Activated CD8-positive, alpha-beta T cell treated with anti-CD3 and anti-CD28 coated beads, Interleukin-2, amount 10 ng/mL, durations not matched to agents 7 days and 5 days (primary cell): ENCODE results near the gene OLFML2B. TPM values are rescaled to one million over a fixed set of nuclear protein-coding genes. Genes with fewer than 3 reads are reported as not detected.
"Not testable (repeated sequence)": the region's sequence is repeated elsewhere in the genome, so short reads cannot be mapped to it uniquely, and the experiment has no call there.

Experiments used
- ATAC-seq: fragments of 150-1000 bp; cut with Tn5 transposase; one replicate; pipeline ENCODE4 v1.10.0; 2021; ENCODE audit warnings: moderate library complexity
- CTCF ChIA-PET: fragments of 350-600 bp; sonication (Branson Sonifier 250); formaldehyde crosslinking; loops from one replicate; lab custom pipeline; 2021; ENCODE audit warnings: antibody characterized with exemption; lab: Charles Lee
- POLR2A ChIA-PET: fragments of 350-600 bp; sonication (Branson Sonifier 250); formaldehyde crosslinking; loops from one replicate; lab custom pipeline; 2021; ENCODE audit warnings: antibody characterized with exemption; lab: Charles Lee
- DNase-seq: peaks from one replicate; pipeline ENCODE4 v3.0.0-alpha.2; 2020
- H3K27ac Mint-ChIP-seq: one replicate; pipeline ENCODE4 v1.8.0; 2021; ENCODE audit warnings: mild to moderate bottlenecking, mixed read lengths
- H3K27me3 Mint-ChIP-seq: one replicate; pipeline ENCODE4 v1.8.0; 2021; ENCODE audit warnings: low read depth, mixed read lengths
- H3K36me3 Mint-ChIP-seq: one replicate; pipeline ENCODE4 v1.8.0; 2021; ENCODE audit warnings: low read depth, mixed read lengths
- H3K4me1 Mint-ChIP-seq: one replicate; pipeline ENCODE4 v1.8.0; 2021; ENCODE audit warnings: low read depth, mixed read lengths
- H3K4me3 Mint-ChIP-seq: one replicate; pipeline ENCODE4 v1.8.0; 2021; ENCODE audit warnings: mild to moderate bottlenecking, mixed read lengths
- H3K9me3 Mint-ChIP-seq: one replicate; pipeline ENCODE4 v1.8.0; 2022; ENCODE audit warnings: mixed read lengths; ENCODE audit not compliant: insufficient read depth
- total RNA-seq, 2 experiments: library from RNA; stranded (reverse); gene quantifications; one replicate each; pipeline ENCODE4 v1.2.3, GENCODE V29; 2021

Gene OLFML2B
- total RNA-seq, 2 experiments from 2014 or later = not detected

DNA sequence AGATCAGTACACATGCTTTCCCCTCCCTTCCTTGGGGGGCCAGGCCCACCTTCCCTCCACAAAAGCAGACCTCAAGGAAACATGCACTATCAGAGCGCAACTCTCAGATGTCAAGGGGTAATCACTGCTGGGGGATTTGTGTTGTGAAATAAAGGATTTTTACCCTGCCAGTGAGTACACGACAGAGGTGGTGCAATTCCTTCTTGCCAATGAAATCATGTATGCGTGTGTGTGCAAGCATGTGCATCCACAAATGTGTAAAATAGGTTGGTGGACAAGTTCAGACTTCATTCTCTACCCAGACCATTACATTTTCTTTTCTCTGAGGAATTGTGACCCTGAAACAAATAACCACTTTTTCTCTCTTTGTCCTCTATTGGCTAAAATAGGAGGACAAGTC, 36.1 kb upstream of the OLFML2B start:
- H3K9me3 Mint-ChIP-seq = no peaks in the 10 kb centered on the region
- no peak overlapping the region for H3K27ac Mint-ChIP-seq
- no peak for ATAC-seq
- no peaks in the 10 kb centered on the region for H3K36me3 Mint-ChIP-seq
- POLR2A ChIA-PET = no interaction called here
- no peak for DNase-seq
- CTCF ChIA-PET = no interaction called here
- H3K27me3 Mint-ChIP-seq = peaks cover 11% of the 10 kb centered on the region
- H3K4me1 Mint-ChIP-seq = no peaks in the 10 kb centered on the region
- H3K4me3 Mint-ChIP-seq = no peak overlapping the region

DNA sequence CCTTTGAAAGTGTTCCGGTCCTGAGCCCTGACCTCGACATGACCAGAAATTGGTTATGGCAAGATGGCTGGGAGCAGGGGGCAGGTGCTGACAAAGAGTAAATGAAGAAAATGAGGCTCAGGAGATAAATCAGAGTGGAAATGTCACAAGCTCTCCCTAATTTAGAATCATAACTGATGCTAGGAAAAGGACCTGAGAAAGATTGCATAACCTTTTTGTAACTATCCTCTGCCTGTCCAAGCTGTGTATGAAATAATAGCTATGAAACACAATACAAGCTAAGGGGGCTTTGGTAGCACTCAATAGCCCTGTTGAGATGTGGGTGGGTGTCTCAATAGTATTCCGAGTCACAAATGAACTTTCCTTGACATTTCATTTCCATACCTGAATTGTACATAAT, 32.9 kb upstream of the OLFML2B start:
- H3K9me3 Mint-ChIP-seq = no peaks in the 10 kb centered on the region
- H3K27me3 Mint-ChIP-seq = peaks cover 12% of the 10 kb centered on the region
- ATAC-seq (no peak), DNase-seq (no peak)
- H3K4me3 Mint-ChIP-seq = no peak overlapping the region
- CTCF ChIA-PET = interaction anchor here (0.7 to 1.6 kb wide), 16 partner anchors 10 to 336 kb away, joined by 3 to 11 read pairs (median 4); partner anchors contain the start of genes NOS1AP and OLFML2B
- no peaks in the 10 kb centered on the region for H3K4me1 Mint-ChIP-seq
- no peaks in the 10 kb centered on the region for H3K36me3 Mint-ChIP-seq
- no peak overlapping the region for H3K27ac Mint-ChIP-seq
- POLR2A ChIA-PET = interaction anchor here (0.7 kb wide), 1 partner anchor 20 kb away, joined by 3 read pairs; no protein-coding TSS in a partner anchor

DNA sequence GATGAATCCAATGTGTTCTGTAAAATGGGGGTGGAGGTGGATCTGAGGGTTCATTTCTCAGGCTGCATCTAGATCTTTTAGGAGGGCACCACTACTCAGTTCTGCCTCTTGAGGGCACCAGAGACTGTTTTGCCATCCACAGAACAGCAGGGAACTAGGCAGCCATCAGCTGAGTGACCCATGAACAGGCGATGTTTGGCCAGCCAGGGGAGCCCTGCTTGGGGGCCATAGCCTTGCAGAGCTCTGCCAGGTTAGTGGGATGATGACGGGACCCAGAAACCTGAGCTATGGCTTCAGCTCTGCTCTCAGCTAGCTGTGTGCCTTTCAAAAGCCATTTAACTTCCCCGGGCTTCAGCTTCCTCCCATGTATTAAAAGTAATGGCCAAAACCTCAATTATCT, 32.4 kb upstream of the OLFML2B start:
- peak; percentile 49 for DNase-seq
- Mint-ChIP-seq H3K9me3 (no peaks in the 10 kb centered on the region), H3K36me3 (no peaks in the 10 kb centered on the region), H3K4me1 (no peaks in the 10 kb centered on the region), H3K27ac (no peak overlapping the region), H3K27me3 (peaks cover 12% of the 10 kb centered on the region), H3K4me3 (no peak overlapping the region)
- ChIA-PET POLR2A (no interaction called here), CTCF (interaction anchor here (0.7 to 1.6 kb wide), 16 partner anchors 11 to 337 kb away, joined by 3 to 11 read pairs (median 4); partner anchors contain the start of genes NOS1AP and OLFML2B)
- peak; percentile 63 for ATAC-seq

DNA sequence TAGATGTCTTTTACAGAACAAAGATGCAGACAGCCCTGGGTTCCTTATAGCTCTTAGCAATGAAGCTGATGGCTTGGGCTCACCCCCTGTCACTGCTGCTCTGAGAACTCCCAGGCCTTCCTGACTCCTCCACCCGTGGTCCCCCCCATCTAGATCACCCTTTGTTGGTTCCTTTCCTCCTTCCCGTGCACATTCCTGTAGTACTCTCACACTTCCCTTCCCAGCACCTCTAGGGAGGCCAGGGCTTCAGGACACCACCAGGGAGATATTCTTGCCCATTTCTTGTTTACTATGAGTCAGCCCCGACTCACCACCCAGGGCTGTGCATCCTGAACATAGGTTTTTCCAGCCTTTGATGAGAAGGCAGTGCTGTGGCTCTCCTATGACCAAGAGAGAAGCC, 31.4 kb upstream of the OLFML2B start:
- H3K4me3 Mint-ChIP-seq = no peak overlapping the region
- peaks cover 8% of the 10 kb centered on the region for H3K27me3 Mint-ChIP-seq
- no peaks in the 10 kb centered on the region for H3K9me3 Mint-ChIP-seq
- no peaks in the 10 kb centered on the region for H3K36me3 Mint-ChIP-seq
- no peak for ATAC-seq
- H3K4me1 Mint-ChIP-seq = no peaks in the 10 kb centered on the region
- ChIA-PET POLR2A (no interaction called here), CTCF (interaction anchor here (1.2 kb wide), 1 partner anchor 14 kb away, joined by 4 read pairs; no protein-coding TSS in a partner anchor)
- no peak overlapping the region for H3K27ac Mint-ChIP-seq
- DNase-seq = no peak

DNA sequence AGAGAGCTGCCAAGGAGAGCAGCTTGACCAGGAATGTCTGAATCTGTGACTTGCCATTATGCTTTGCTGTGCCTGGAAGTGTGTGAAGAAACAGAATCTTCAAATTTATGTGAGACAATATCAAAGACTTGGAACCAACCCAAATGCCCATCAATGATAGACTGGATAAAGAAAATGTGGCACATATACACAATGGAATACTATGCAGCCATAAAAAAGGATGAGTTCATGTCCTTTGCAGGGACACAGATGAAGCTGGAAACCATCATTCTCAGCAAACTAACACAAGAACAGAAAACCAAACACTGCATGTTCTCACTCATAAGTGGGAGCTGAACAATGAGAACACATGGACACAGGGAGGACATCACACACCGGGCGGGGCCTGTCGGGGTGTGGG, 30.3 kb upstream of the OLFML2B start:
- not testable (repeated sequence) for ATAC-seq
- CTCF ChIA-PET = interaction anchor here (1.2 kb wide), 1 partner anchor 13 kb away, joined by 4 read pairs; no protein-coding TSS in a partner anchor

DNA sequence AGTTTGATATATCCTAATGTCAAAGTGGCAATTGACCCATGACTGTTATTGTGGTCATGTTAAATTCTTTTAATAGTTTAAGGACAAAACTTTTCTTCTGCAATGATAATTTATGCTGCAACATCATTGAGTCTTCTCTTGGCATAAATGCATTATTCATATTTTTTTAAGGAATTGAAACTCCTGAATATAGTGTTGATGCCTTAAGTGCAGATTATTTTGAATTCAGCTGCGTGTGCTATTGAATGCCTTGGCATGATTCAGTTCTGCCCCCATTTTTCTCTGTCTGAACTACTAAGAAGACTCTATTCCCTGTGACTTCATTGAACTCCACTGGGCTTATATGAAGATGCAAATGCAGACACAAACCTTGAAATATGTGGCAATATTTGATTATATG, 23.3 kb upstream of the OLFML2B start:
- Mint-ChIP-seq H3K4me3 (no peak overlapping the region), H3K27ac (no peak overlapping the region), H3K9me3 (no peaks in the 10 kb centered on the region), H3K4me1 (no peaks in the 10 kb centered on the region), H3K36me3 (no peaks in the 10 kb centered on the region), H3K27me3 (peaks cover 16% of the 10 kb centered on the region)
- DNase-seq (no peak), ATAC-seq (no peak)
- CTCF ChIA-PET = interaction anchor here (3.1 kb wide), 1 partner anchor 9 kb away, joined by 18 read pairs; no protein-coding TSS in a partner anchor
- POLR2A ChIA-PET = no interaction called here

More for the DNA sequence above, 30.3 kb upstream of the OLFML2B start:
- DNase-seq, POLR2A ChIA-PET, H3K36me3 Mint-ChIP-seq, H3K4me1 Mint-ChIP-seq, H3K27ac Mint-ChIP-seq, H3K9me3 Mint-ChIP-seq, H3K4me3 Mint-ChIP-seq: not testable (repeated sequence)
- H3K27me3 Mint-ChIP-seq = peaks cover 10% of the 10 kb centered on the region

DNA sequence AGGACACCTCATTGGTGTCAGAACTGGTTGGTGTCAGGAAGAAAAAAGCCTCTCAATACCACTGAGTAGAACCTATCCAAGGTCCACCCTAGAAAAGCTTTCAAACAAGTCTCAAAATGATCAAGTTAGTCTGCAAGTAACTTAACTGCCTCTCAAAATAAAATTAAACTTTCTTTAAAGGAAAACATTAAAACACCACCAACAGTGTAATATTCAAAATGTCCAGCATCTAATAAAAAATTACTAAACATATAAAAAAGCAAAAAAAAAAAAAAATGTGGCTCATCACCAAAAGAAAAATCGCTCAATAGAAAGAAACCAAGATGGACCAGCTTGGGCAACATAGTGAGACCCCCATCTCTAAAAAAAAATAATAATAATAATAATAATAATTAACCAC, 18.7 kb upstream of the OLFML2B start:
- DNase-seq = no peak
- H3K4me3 Mint-ChIP-seq = no peak overlapping the region
- H3K4me1 Mint-ChIP-seq = no peaks in the 10 kb centered on the region
- ChIA-PET POLR2A (interaction anchor here (0.5 kb wide), 1 partner anchor 327 kb away, joined by 3 read pairs; no protein-coding TSS in a partner anchor), CTCF (interaction anchor here (2.9 kb wide), 1 partner anchor 250 kb away, joined by 18 read pairs; no protein-coding TSS in a partner anchor)
- no peak overlapping the region for H3K27ac Mint-ChIP-seq
- H3K9me3 Mint-ChIP-seq = no peaks in the 10 kb centered on the region
- H3K27me3 Mint-ChIP-seq = peaks cover 12% of the 10 kb centered on the region
- no peak for ATAC-seq
- no peaks in the 10 kb centered on the region for H3K36me3 Mint-ChIP-seq

DNA sequence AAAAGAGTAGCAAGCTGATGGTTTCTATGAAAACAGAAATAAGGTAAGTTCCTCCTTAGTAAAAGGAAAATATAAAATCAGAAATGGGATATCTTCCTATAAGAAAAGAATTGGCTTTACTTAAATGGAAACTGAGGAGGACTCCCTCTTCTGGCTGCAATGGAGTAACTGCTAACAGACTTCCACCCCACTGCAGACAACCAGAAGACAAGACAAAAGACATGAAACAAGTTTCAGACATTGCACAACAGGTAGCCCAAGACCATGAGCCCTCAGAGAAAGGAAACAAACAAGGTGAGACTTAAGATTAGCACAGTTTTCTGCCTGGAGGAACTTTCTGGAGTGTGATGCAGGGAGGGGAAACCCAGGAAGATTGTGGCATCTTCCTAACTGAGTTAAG, 17.0 kb upstream of the OLFML2B start:
- Mint-ChIP-seq H3K9me3 (no peaks in the 10 kb centered on the region), H3K36me3 (no peaks in the 10 kb centered on the region), H3K4me3 (no peak overlapping the region), H3K4me1 (no peaks in the 10 kb centered on the region), H3K27ac (no peak overlapping the region), H3K27me3 (peaks cover 9% of the 10 kb centered on the region)
- ChIA-PET CTCF (interaction anchor here (1.1 to 2.9 kb wide), 4 partner anchors 12 to 248 kb away, joined by 4 to 18 read pairs (median 5); partner anchors contain the start of gene OLFML2B), POLR2A (no interaction called here)
- DNase-seq (no peak), ATAC-seq (no peak)

DNA sequence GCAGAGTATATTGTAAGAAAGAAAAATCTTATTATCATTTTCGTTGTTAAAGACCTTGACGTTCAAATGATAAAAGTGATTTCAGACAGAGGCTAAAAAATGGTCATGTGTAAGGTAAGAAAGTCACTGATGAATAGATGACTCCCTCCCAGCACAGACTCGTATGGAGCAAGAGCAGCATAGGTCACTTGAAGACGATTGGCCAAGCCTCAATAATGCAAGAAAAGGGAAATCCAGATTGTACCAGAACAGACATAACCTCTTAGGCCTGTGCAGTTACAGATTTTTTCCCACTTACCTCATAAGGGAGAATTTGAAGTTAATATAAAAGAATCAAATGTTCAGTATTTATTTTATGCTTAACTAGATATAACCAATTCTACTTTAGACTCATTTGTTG, 16.3 kb upstream of the OLFML2B start:
- ChIA-PET CTCF (interaction anchor here (0.7 kb wide), 1 partner anchor 247 kb away, joined by 3 read pairs; no protein-coding TSS in a partner anchor), POLR2A (no interaction called here)
- ATAC-seq (no peak), DNase-seq (no peak)
- H3K4me3 Mint-ChIP-seq = no peak overlapping the region
- peaks cover 4% of the 10 kb centered on the region for H3K4me1 Mint-ChIP-seq
- peaks cover 9% of the 10 kb centered on the region for H3K27me3 Mint-ChIP-seq
- H3K36me3 Mint-ChIP-seq = no peaks in the 10 kb centered on the region
- H3K27ac Mint-ChIP-seq = no peak overlapping the region
- H3K9me3 Mint-ChIP-seq = no peaks in the 10 kb centered on the region

DNA sequence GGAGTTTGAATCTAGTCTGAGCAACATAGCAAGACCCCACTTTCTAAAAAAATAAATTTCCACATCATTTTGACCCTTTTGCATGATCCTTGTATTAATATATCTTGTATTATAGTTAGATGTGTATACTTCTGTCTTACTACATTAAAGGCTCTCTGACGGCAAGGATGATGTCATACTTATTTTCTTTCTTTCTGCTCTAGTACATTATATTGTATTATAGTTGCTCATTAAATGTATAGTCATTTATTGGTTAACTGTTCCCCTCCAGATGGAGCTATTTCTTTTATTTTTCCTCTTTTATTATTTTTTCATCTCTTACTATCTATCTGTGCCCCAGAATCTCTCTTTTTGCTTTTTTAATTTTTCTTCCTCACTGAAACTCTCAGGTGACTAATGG, 15.0 kb upstream of the OLFML2B start:
- no peak for ATAC-seq
- POLR2A ChIA-PET = no interaction called here
- Mint-ChIP-seq H3K9me3 (no peaks in the 10 kb centered on the region), H3K4me1 (peaks cover 4% of the 10 kb centered on the region), H3K36me3 (no peaks in the 10 kb centered on the region), H3K27me3 (peaks cover 10% of the 10 kb centered on the region), H3K27ac (no peak overlapping the region), H3K4me3 (no peak overlapping the region)
- CTCF ChIA-PET = interaction anchor here (2.1 to 5.8 kb wide), 4 partner anchors 10 to 276 kb away, joined by 10 to 193 read pairs (median 26); no protein-coding TSS in a partner anchor
- no peak for DNase-seq

DNA sequence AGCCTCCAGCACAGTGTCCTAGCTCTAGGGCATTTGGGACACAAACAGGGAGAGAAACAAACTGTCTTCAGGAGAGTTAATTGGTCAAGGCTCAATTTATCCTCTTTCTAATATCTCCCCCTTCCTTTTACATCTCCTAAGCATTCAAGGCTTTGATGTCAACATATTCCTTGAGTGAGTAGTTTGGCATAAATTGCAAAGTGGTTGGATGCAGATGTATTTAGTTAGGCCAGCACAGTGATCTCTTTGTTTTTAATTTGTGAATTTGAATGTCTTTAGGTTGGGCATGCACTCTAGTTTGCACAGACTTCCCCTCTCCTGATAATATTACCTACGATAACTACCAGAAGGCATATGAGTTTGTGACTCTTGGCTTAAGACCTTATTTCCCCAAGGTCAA, 12.5 kb upstream of the OLFML2B start:
- ATAC-seq = no peak
- H3K4me3 Mint-ChIP-seq = no peak overlapping the region
- DNase-seq = no peak
- ChIA-PET POLR2A (no interaction called here), CTCF (interaction anchor here (1.1 to 5.8 kb wide), 8 partner anchors 78 to 274 kb away, joined by 3 to 193 read pairs (median 10); no protein-coding TSS in a partner anchor)
- peaks cover 16% of the 10 kb centered on the region for H3K27me3 Mint-ChIP-seq
- no peaks in the 10 kb centered on the region for H3K9me3 Mint-ChIP-seq
- H3K4me1 Mint-ChIP-seq = peaks cover 4% of the 10 kb centered on the region
- H3K36me3 Mint-ChIP-seq = no peaks in the 10 kb centered on the region
- H3K27ac Mint-ChIP-seq = no peak overlapping the region

DNA sequence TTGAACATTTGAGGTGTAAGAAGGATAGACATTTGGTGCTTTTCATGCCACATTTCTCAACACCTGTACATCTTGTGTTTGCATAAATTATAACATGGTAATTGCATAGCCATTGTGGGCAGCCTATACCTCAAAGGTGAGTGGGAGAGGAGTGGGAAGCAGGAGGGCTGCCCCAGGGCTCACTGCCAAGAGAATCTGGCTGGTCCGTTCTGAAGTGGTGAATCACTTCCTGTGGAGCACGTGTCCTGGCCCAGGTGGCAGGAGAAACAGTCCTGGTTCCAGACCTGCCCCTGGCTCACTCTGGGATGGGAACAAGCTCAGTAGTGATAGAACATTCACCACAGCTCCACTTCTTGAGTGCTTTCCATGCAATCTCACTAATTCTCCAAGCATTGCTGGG, 11.6 kb upstream of the OLFML2B start:
- ATAC-seq = no peak
- H3K4me1 Mint-ChIP-seq = peaks cover 4% of the 10 kb centered on the region
- no peak for DNase-seq

More for the DNA sequence above, 11.6 kb upstream of the OLFML2B start:
- no peaks in the 10 kb centered on the region for H3K9me3 Mint-ChIP-seq
- H3K36me3 Mint-ChIP-seq = no peaks in the 10 kb centered on the region
- ChIA-PET CTCF (interaction anchor here (2.0 to 5.8 kb wide), 3 partner anchors 11 to 242 kb away, joined by 5 to 193 read pairs (median 13); partner anchors contain the start of gene OLFML2B), POLR2A (no interaction called here)
- peaks cover 21% of the 10 kb centered on the region for H3K27me3 Mint-ChIP-seq
- H3K4me3 Mint-ChIP-seq = no peak overlapping the region
- H3K27ac Mint-ChIP-seq = no peak overlapping the region
